Activated T-helper 2 cell treated with anti-CD3 and anti-CD28 coated beads, Interferon-gamma antibody, Interleukin-2, Interleukin-4, amounts not matched to agents 10 μg/mL and 5 μg/mL and 100 μg/mL, durations not matched to agents 14 hours and 24 hours and 36 hours (primary cell): ENCODE measurements around the gene CAST. TPM values are rescaled to one million over a fixed set of nuclear protein-coding genes. Genes with fewer than 3 reads are reported as not detected.

ENCODE experiments used
- DNase-seq: peaks from one replicate; pipeline ENCODE4 v3.0.0; 2021; ENCODE audit warnings: low spot score
- H3K27ac Mint-ChIP-seq: one replicate; pipeline ENCODE4 v1.8.0; 2021; ENCODE audit warnings: mixed read lengths
- H3K27me3 Mint-ChIP-seq: one replicate; pipeline ENCODE4 v1.8.0; 2021; ENCODE audit warnings: low read depth, mixed read lengths
- H3K36me3 Mint-ChIP-seq: one replicate; pipeline ENCODE4 v1.8.0; 2021; ENCODE audit warnings: low read depth, mixed read lengths
- H3K4me1 Mint-ChIP-seq: one replicate; pipeline ENCODE4 v1.8.0; 2021; ENCODE audit warnings: low read depth, mixed read lengths
- H3K4me3 Mint-ChIP-seq: one replicate; pipeline ENCODE4 v1.8.0; 2021; ENCODE audit warnings: low read depth, mild to moderate bottlenecking, moderate library complexity, mixed read lengths
- H3K9me3 Mint-ChIP-seq: one replicate; pipeline ENCODE4 v1.8.0; 2021; ENCODE audit warnings: mixed read lengths
- intact Hi-C: fragments of 100-400 bp; cut with micrococcal nuclease; formaldehyde crosslinking; loops from one replicate; pipeline ENCODE4 v1.15.1; 2023
- total RNA-seq: library from RNA; stranded (reverse); gene quantifications from 2 replicates; pipeline ENCODE4 v1.2.3, GENCODE V29; 2022

Gene CAST
- total RNA-seq, 1 donor from 2014 or later, result 110 TPM

GRCh38 chr5:96687080-96687479 is 24.9 kb downstream of the CAST start:
- H3K4me1 Mint-ChIP-seq, result peaks cover 8% of the 10 kb centered on the region
- H3K36me3 Mint-ChIP-seq, result peaks cover 9% of the 10 kb centered on the region
- no peak overlapping the region for H3K27ac Mint-ChIP-seq
- H3K9me3 Mint-ChIP-seq, result no peaks in the 10 kb centered on the region
- H3K4me3 Mint-ChIP-seq, result no peak overlapping the region
- intact Hi-C loops, result loop anchor here (2.0 kb wide), 1 partner anchor 342 kb away; no protein-coding TSS in a partner anchor
- no peaks in the 10 kb centered on the region for H3K27me3 Mint-ChIP-seq
- no peak for DNase-seq

GRCh38 chr5:96687812-96688453 is 25.8 kb downstream of the CAST start:
- Mint-ChIP-seq H3K36me3 (peaks cover 9% of the 10 kb centered on the region), H3K4me1 (peaks cover 5% of the 10 kb centered on the region), H3K27me3 (no peaks in the 10 kb centered on the region), H3K4me3 (no peak overlapping the region), H3K27ac (no peak overlapping the region), H3K9me3 (no peaks in the 10 kb centered on the region)
- intact Hi-C loops, result loop anchor here (1.0 to 2.0 kb wide), 3 partner anchors 15 to 343 kb away; no protein-coding TSS in a partner anchor
- no peak for DNase-seq

- Mint-ChIP-seq H3K4me1 (peaks cover 5% of the 10 kb centered on the region), H3K27me3 (no peaks in the 10 kb centered on the region), H3K27ac (no peak overlapping the region)
These were observed 28.7 kb downstream of the CAST start for GRCh38 chr5:96690861-96691260.

GRCh38 chr5:96691503-96692303 is 29.5 kb downstream of the CAST start:
- H3K27ac Mint-ChIP-seq, result no peak overlapping the region

More at GRCh38 chr5:96690861-96691260, 28.7 kb downstream of the CAST start:
- peaks cover 7% of the 10 kb centered on the region for H3K36me3 Mint-ChIP-seq
- no peaks in the 10 kb centered on the region for H3K9me3 Mint-ChIP-seq
- H3K4me3 Mint-ChIP-seq, result no peak overlapping the region
- intact Hi-C loops, result no loop called here
- no peak for DNase-seq

GRCh38 chr5:96692441-96692840 is 30.3 kb downstream of the CAST start:
- Mint-ChIP-seq H3K4me1 (peaks cover 1% of the 10 kb centered on the region), H3K4me3 (no peak overlapping the region), H3K9me3 (no peaks in the 10 kb centered on the region), H3K36me3 (peaks cover 3% of the 10 kb centered on the region), H3K27me3 (no peaks in the 10 kb centered on the region), H3K27ac (no peak overlapping the region)
- no peak for DNase-seq
- intact Hi-C loops, result no loop called here

More at GRCh38 chr5:96691503-96692303, 29.5 kb downstream of the CAST start:
- H3K27me3 Mint-ChIP-seq, result no peaks in the 10 kb centered on the region
- H3K4me3 Mint-ChIP-seq, result no peak overlapping the region
- H3K36me3 Mint-ChIP-seq, result no peaks in the 10 kb centered on the region
- DNase-seq, result no peak
- H3K4me1 Mint-ChIP-seq, result peaks cover 5% of the 10 kb centered on the region
- intact Hi-C loops, result no loop called here
- H3K9me3 Mint-ChIP-seq, result no peaks in the 10 kb centered on the region

- H3K27ac Mint-ChIP-seq, result no peak overlapping the region
- DNase-seq, result no peak
- no peaks in the 10 kb centered on the region for H3K27me3 Mint-ChIP-seq
- peaks cover 28% of the 10 kb centered on the region for H3K4me1 Mint-ChIP-seq
- intact Hi-C loops, result no loop called here
- H3K36me3 Mint-ChIP-seq, result peaks cover 19% of the 10 kb centered on the region
- no peaks in the 10 kb centered on the region for H3K9me3 Mint-ChIP-seq
- no peak overlapping the region for H3K4me3 Mint-ChIP-seq
These were observed 37.1 kb downstream of the CAST start for GRCh38 chr5:96699186-96699820.

- intact Hi-C loops, result loop anchor here (1.0 to 5.0 kb wide), 4 partner anchors 14 to 232 kb away; partner anchors contain the start of genes CAST and ERAP1
- Mint-ChIP-seq H3K36me3 (peaks cover 13% of the 10 kb centered on the region), H3K27me3 (no peaks in the 10 kb centered on the region), H3K27ac (peak overlapping the region; percentile 83), H3K4me3 (peak overlapping the region; percentile 88), H3K9me3 (no peaks in the 10 kb centered on the region), H3K4me1 (peaks cover 35% of the 10 kb centered on the region)
- DNase-seq, result peak; percentile 61
These were observed 40.6 kb downstream of the CAST start for GRCh38 chr5:96702503-96703383.

- Mint-ChIP-seq H3K4me1 (peaks cover 35% of the 10 kb centered on the region), H3K9me3 (no peaks in the 10 kb centered on the region), H3K36me3 (peaks cover 6% of the 10 kb centered on the region), H3K27ac (peak overlapping the region; percentile 83), H3K27me3 (no peaks in the 10 kb centered on the region), H3K4me3 (peak overlapping the region; percentile 88)
- intact Hi-C loops, result loop anchor here (1.0 to 5.0 kb wide), 4 partner anchors 15 to 231 kb away; partner anchors contain the start of genes CAST and ERAP1
- no peak for DNase-seq
These were observed 41.3 kb downstream of the CAST start for GRCh38 chr5:96703384-96703920.

- Mint-ChIP-seq H3K36me3 (peaks cover 5% of the 10 kb centered on the region), H3K4me3 (peak overlapping the region; percentile 88), H3K27me3 (no peaks in the 10 kb centered on the region), H3K27ac (no peak overlapping the region), H3K4me1 (peaks cover 35% of the 10 kb centered on the region), H3K9me3 (no peaks in the 10 kb centered on the region)
- DNase-seq, result no peak
- intact Hi-C loops, result loop anchor here (1.0 to 5.0 kb wide), 4 partner anchors 15 to 231 kb away; partner anchors contain the start of genes CAST and ERAP1
These were observed 41.8 kb downstream of the CAST start for GRCh38 chr5:96703995-96704394.

GRCh38 chr5:96706433-96707111 is 44.4 kb downstream of the CAST start:
- H3K27ac Mint-ChIP-seq, result no peak overlapping the region
- intact Hi-C loops, result no loop called here
- H3K27me3 Mint-ChIP-seq, result no peaks in the 10 kb centered on the region
- H3K4me3 Mint-ChIP-seq, result no peak overlapping the region
- H3K36me3 Mint-ChIP-seq, result peaks cover 5% of the 10 kb centered on the region
- H3K4me1 Mint-ChIP-seq, result peaks cover 26% of the 10 kb centered on the region
- H3K9me3 Mint-ChIP-seq, result no peaks in the 10 kb centered on the region
- DNase-seq, result no peak

- DNase-seq, result no peak
- Mint-ChIP-seq H3K9me3 (no peaks in the 10 kb centered on the region), H3K4me3 (no peak overlapping the region), H3K4me1 (peaks cover 14% of the 10 kb centered on the region), H3K27ac (no peak overlapping the region), H3K36me3 (peaks cover 4% of the 10 kb centered on the region), H3K27me3 (no peaks in the 10 kb centered on the region)
- intact Hi-C loops, result no loop called here
These were observed 46.4 kb downstream of the CAST start for GRCh38 chr5:96708600-96708999.
